T-cell (primary cell): ENCODE results near the gene MAP2K7. TPM values are rescaled to one million over a fixed set of nuclear protein-coding genes. Genes with fewer than 3 reads are reported as not detected.
"Not testable (repeated sequence)": the region's sequence is repeated elsewhere in the genome, so short reads cannot be mapped to it uniquely, and the experiment has no call there.

Source experiments
- ATAC-seq, 4 experiments: fragments of 200-7000 bp in 3 of 4; fragments of 150-1000 bp in 1 of 4; cut with Tn5 transposase; replicated peaks in 1 of 4; 1 replicate in 3 of 4; 2 replicates in 1 of 4; pipeline ENCODE4 v1.10.0; 2021; ENCODE audit warnings: moderate library complexity in 3 of 4, mild to moderate bottlenecking in 2 of 4, moderate number of reproducible peaks in 1 of 4
- CTCF ChIA-PET, 2 donors: fragments of 300-600 bp; sonication (Branson Sonifier 250); formaldehyde crosslinking; loops; one replicate each; lab custom pipeline; 2022; ENCODE audit warnings: antibody characterized with exemption in 2 of 2; lab: Charles Lee
- POLR2A ChIA-PET, 2 donors: fragments of 300-600 bp; sonication (Branson Sonifier 250); formaldehyde crosslinking; loops; one replicate each; lab custom pipeline; 2022; ENCODE audit warnings: antibody characterized with exemption in 2 of 2; lab: Charles Lee
- DNase-seq, 35 experiments: peaks; one replicate each; pipeline versions ENCODE4 v3.0.0 to v3.0.0-alpha.2; 2013 to 2023
- H3K27ac ChIP-seq: one replicate; pipeline ENCODE4 v1.5.1; 2013; ENCODE audit warnings: low read length
- H3K27me3 ChIP-seq, 2 experiments: replicated peaks in 1 of 2; 1 replicate in 1 of 2; 2 replicates in 1 of 2; pipeline versions ENCODE4 v1.6.1 to v1.7.0; 2013; ENCODE audit warnings: low read length in 1 of 2, mixed read lengths in 1 of 2; ENCODE audit not compliant: control insufficient read depth in 2 of 2, insufficient read depth in 2 of 2; ENCODE audit errors: extremely low read depth in 1 of 2
- H3K36me3 ChIP-seq, 2 donors: 1 replicate in 1 of 2; 2 replicates in 1 of 2; pipeline versions ENCODE4 v1.6.1 to v1.7.0; 2013; ENCODE audit warnings: low read length in 1 of 2; ENCODE audit not compliant: control insufficient read depth in 2 of 2, insufficient read depth in 1 of 2; ENCODE audit errors: extremely low read depth in 1 of 2
- H3K4me1 ChIP-seq, 2 experiments: 1 replicate in 1 of 2; 2 replicates in 1 of 2; pipeline versions ENCODE4 v1.6.1 to v1.7.0; 2013; ENCODE audit warnings: low read length in 2 of 2, mixed read lengths in 1 of 2; ENCODE audit not compliant: insufficient read depth in 2 of 2, control insufficient read depth in 1 of 2; ENCODE audit errors: extremely low read depth in 1 of 2
- H3K4me3 ChIP-seq, 2 donors: 1 replicate in 1 of 2; 2 replicates in 1 of 2; pipeline versions ENCODE4 v1.5.1 to v1.7.0; 2013; ENCODE audit warnings: mild to moderate bottlenecking in 2 of 2, low read length in 1 of 2, moderate library complexity in 1 of 2; ENCODE audit not compliant: control insufficient read depth in 1 of 2; ENCODE audit errors: extremely low read depth in 1 of 2
- H3K9me3 ChIP-seq: 2 replicates; pipeline ENCODE4 v1.7.0; 2013
- H3K27ac Mint-ChIP-seq, 2 donors: one replicate each; pipeline ENCODE4 v1.8.0; 2020 to 2021; ENCODE audit warnings: mild to moderate bottlenecking in 2 of 2, mixed read lengths in 2 of 2
- H3K27me3 Mint-ChIP-seq, 2 donors: one replicate each; pipeline ENCODE4 v1.8.0; 2021 to 2022; ENCODE audit warnings: mixed read lengths in 2 of 2
- H3K36me3 Mint-ChIP-seq: one replicate; pipeline ENCODE4 v1.8.0; 2021; ENCODE audit warnings: mixed read lengths
- H3K4me1 Mint-ChIP-seq, 3 donors: one replicate each; pipeline ENCODE4 v1.8.0; 2020 to 2022; ENCODE audit warnings: mixed read lengths in 3 of 3, mild to moderate bottlenecking in 1 of 3
- H3K4me3 Mint-ChIP-seq, 3 donors: one replicate each; pipeline ENCODE4 v1.8.0; 2020 to 2022; ENCODE audit warnings: mild to moderate bottlenecking in 3 of 3, mixed read lengths in 3 of 3, moderate library complexity in 3 of 3
- H3K9me3 Mint-ChIP-seq, 3 donors: one replicate each; pipeline ENCODE4 v1.8.0; 2020 to 2022; ENCODE audit warnings: mixed read lengths in 3 of 3
- WGBS: methylation state at CpG from one replicate; pipeline ENCODE4 v1.1.5; 2013; ENCODE audit warnings: missing lambda C conversion rate; ENCODE audit not compliant: insufficient coverage; 5-methylcytosine and 5-hydroxymethylcytosine counted together
- total RNA-seq, 35 experiments: library from RNA in 6 of 35; stranded (reverse) in 6 of 35; fragments of 120-200 nt in 1 of 35; gene quantifications; one replicate each; pipeline versions ENCODE4 v1.2.1 to v1.2.4 and lab custom pipeline; 2013 to 2026

MAP2K7 gene
- total RNA-seq, 5 donors from 2014 or later (not counting 1 experiment from before 2014, with no cell fraction given): 68.1 to 93.1 (median 73.5) TPM

DNA sequence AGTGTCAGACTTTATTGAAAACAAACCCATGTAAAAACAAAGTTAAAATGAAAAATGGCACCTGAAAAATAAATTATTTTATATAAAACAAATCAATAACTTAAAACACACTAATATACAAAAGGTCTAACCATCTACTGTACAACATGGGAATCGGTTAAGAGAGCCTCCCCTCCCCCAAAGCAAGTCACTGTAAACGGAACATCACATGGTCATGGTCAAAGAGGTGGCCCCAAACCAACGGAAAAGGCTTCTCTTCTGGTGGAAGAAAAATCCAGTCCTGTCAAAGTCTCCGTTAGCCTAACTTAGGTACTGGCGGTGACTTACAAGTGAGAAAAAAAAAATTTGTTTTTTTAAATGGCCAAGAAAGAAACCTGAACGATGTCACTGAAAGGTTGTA is 55.5 kb downstream of the MAP2K7 start:
- no peaks in the 10 kb centered on the region for H3K27me3 ChIP-seq
- H3K9me3 Mint-ChIP-seq: no peaks in the 10 kb centered on the region
- peaks cover 14% of the 10 kb centered on the region for H3K36me3 Mint-ChIP-seq
- H3K4me3 Mint-ChIP-seq: no peak overlapping the region
- DNase-seq (no peak), ATAC-seq (no peak)
- H3K4me3 ChIP-seq: no peak overlapping the region
- no peak overlapping the region for H3K27ac Mint-ChIP-seq
- POLR2A ChIA-PET: no interaction called here
- no peaks in the 10 kb centered on the region for H3K4me1 ChIP-seq
- H3K4me1 Mint-ChIP-seq: no peaks in the 10 kb centered on the region
- peaks cover 14 to 22% of the 10 kb centered on the region in 2 donors for H3K36me3 ChIP-seq
- 66% methylated on average over 4 of the region's 6 CpGs for whole genome bisulfite sequencing
- no peaks in the 10 kb centered on the region for H3K9me3 ChIP-seq
- no peak overlapping the region for H3K27ac ChIP-seq
- CTCF ChIA-PET: interaction anchor here in 1 of 2 donors (0.6 kb wide), 1 partner anchor 182 kb away, joined by 7 read pairs; no protein-coding TSS in a partner anchor
- no peaks in the 10 kb centered on the region for H3K27me3 Mint-ChIP-seq

DNA sequence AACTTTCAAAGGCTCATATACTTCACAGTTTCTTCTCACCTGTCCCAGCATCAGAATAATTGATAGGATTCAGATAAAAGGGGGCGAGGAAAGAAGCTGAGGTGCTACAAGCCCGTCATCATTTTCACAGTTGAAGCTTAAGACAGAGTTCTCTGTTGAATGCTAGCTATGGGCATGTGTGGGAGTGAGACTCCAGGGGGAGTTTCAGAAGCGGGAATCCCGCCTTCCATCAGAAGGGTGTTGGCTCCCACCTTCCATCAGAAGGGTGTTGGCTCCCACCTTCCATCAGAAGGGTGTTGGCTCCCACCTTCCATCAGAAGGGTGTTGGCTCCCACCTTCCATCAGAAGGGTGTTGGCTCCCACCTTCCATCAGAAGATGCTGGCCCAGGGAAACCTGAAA is 57.4 kb downstream of the MAP2K7 start:
- CTCF ChIA-PET, H3K9me3 Mint-ChIP-seq, H3K27ac Mint-ChIP-seq, DNase-seq, H3K4me1 ChIP-seq, H3K27me3 ChIP-seq, H3K27ac ChIP-seq, H3K4me1 Mint-ChIP-seq, ATAC-seq, H3K9me3 ChIP-seq, H3K27me3 Mint-ChIP-seq, H3K4me3 ChIP-seq, H3K4me3 Mint-ChIP-seq: not testable (repeated sequence)
- peaks cover 17 to 37% of the 10 kb centered on the region in 2 donors for H3K36me3 ChIP-seq
- POLR2A ChIA-PET: interaction anchor here in 1 of 2 donors (0.6 kb wide), 1 partner anchor 9 kb away, joined by 5 read pairs; no protein-coding TSS in a partner anchor
- peaks cover 21% of the 10 kb centered on the region for H3K36me3 Mint-ChIP-seq
- no CpG with 5 or more reads among the region's 4 CpGs for WGBS

DNA sequence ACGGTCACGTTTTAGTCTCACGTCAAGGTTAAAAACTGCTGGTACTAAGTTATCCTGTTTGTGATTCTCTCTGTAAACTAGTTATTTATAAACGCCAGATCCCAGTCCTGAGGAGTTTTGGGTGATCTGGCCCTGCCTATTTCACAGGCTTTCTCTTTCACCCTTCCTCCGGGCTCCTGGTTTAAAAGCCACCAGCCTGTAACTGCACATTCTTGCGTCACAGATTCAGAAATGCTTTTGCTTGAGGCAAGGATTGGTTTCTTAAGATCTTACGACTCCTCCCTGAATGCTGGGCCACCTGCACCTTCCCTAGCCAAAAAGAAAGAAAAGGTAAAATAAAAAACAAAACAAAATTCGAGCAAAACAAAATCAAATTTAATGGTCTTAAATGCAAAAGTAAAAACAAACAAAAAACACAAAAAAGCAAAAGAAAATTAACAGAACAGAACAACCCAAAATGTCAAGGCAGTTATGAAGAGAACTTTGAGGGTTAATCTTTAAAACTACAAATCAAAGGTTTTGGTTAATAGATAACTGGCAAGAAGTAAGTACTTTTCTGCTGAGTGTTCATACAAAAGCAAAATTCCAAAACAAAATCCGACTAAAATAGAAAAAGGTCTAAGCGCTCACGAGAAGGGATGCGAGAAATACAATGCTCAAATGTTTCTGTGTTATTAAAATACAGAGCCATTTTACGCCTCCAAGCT is 58.4 kb downstream of the MAP2K7 start:
- no peak overlapping the region for H3K27ac Mint-ChIP-seq
- 98% methylated on average over 4 of the region's 13 CpGs for WGBS

DNA sequence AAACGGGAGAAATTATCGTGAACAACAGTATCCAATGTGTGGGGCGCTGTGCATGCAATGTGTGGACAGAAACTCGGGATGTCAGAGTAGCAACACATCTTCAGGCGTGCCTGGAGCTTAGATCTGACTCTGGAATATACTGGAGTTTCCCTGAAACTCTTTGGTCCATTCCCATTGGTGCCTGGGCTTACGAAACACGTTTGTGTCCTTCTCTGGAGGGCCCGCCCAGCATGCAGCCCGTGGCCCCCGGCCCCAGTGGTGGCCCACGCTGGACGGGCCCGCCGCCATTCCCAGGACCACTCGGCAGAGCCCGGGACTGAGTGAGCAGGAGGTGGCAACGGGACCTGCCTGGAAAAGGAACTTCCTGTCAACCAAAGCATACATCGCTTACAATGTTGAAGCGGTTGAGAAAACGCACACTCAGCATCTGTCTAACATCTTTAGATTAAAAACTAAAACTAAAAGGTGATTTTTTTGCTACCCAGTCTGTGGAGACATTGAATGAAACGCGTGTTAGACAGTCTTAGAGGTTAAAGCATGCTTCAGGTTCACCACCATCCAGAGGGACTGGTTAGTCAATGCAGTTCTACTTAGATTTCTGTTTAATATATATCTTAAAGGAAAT is 59.1 kb downstream of the MAP2K7 start:
- CTCF ChIA-PET: interaction anchor here in 1 of 2 donors (0.6 kb wide), 1 partner anchor 139 kb away, joined by 4 read pairs; no protein-coding TSS in a partner anchor
- no peaks in the 10 kb centered on the region for H3K4me1 Mint-ChIP-seq
- no peak for DNase-seq
- no peaks in the 10 kb centered on the region for H3K9me3 ChIP-seq
- no peaks in the 10 kb centered on the region for H3K9me3 Mint-ChIP-seq
- H3K36me3 ChIP-seq: peaks cover 23 to 49% of the 10 kb centered on the region in 2 donors
- 98% methylated on average over 16 of the region's 22 CpGs for WGBS
- no peaks in the 10 kb centered on the region for H3K4me1 ChIP-seq
- H3K27ac Mint-ChIP-seq: no peak overlapping the region
- ATAC-seq: no peak
- H3K4me3 Mint-ChIP-seq: no peak overlapping the region
- no peaks in the 10 kb centered on the region for H3K27me3 ChIP-seq
- POLR2A ChIA-PET: no interaction called here
- no peak overlapping the region for H3K4me3 ChIP-seq
- peaks cover 33% of the 10 kb centered on the region for H3K36me3 Mint-ChIP-seq
- no peaks in the 10 kb centered on the region for H3K27me3 Mint-ChIP-seq
- no peak overlapping the region for H3K27ac ChIP-seq

More for the DNA sequence above, 58.4 kb downstream of the MAP2K7 start:
- H3K4me3 ChIP-seq: no peak overlapping the region
- DNase-seq: no peak
- Mint-ChIP-seq H3K36me3 (peaks cover 26% of the 10 kb centered on the region), H3K27me3 (no peaks in the 10 kb centered on the region), H3K4me1 (no peaks in the 10 kb centered on the region), H3K9me3 (no peaks in the 10 kb centered on the region), H3K4me3 (no peak overlapping the region)
- ChIA-PET POLR2A (no interaction called here), CTCF (interaction anchor here in 1 of 2 donors (0.6 kb wide), 1 partner anchor 138 kb away, joined by 4 read pairs; no protein-coding TSS in a partner anchor)
- H3K9me3 ChIP-seq: no peaks in the 10 kb centered on the region
- H3K4me1 ChIP-seq: no peaks in the 10 kb centered on the region
- H3K27ac ChIP-seq: no peak overlapping the region
- peaks cover 21 to 45% of the 10 kb centered on the region in 2 donors for H3K36me3 ChIP-seq
- no peak for ATAC-seq
- no peaks in the 10 kb centered on the region for H3K27me3 ChIP-seq

DNA sequence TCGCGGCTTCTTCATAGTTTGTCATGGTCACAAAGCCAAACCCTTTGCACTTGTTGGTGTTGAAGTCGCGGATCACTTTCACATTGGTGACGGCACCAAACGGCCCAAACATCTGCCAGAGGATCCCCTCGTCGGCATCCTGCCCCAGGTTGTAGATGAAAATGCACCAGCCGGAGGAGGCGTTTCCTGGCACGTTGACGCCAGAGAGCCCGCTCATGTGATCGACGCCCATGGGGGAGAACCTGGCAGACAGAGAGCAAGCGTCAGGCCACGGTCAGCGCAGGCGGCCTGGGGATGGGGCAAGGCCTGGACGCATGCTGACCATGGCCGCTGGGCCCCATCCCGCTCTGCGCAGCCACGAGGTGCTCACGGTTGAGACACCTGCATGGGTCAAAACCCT is 59.9 kb downstream of the MAP2K7 start:
- Mint-ChIP-seq H3K36me3 (peaks cover 33% of the 10 kb centered on the region), H3K9me3 (no peaks in the 10 kb centered on the region), H3K4me1 (no peaks in the 10 kb centered on the region), H3K27me3 (no peaks in the 10 kb centered on the region), H3K27ac (no peak overlapping the region), H3K4me3 (no peak overlapping the region)
- ATAC-seq (no peak), DNase-seq (no peak)
- Histone ChIP-seq H3K9me3 (no peaks in the 10 kb centered on the region), H3K36me3 (peaks cover 27 to 54% of the 10 kb centered on the region in 2 donors), H3K4me3 (no peak overlapping the region), H3K27me3 (no peaks in the 10 kb centered on the region), H3K27ac (no peak overlapping the region), H3K4me1 (no peaks in the 10 kb centered on the region)
- POLR2A ChIA-PET: no interaction called here
- CTCF ChIA-PET: no interaction called here
- WGBS: 96% methylated on average over 21 of the region's 25 CpGs
